D721Med (cell line): Measurements from ENCODE around the gene MEF2C.

Source experiments
- DNase-seq: peaks from one replicate; pipeline ENCODE4 v3.0.0; 2011; ENCODE audit warnings: low spot score; ENCODE audit not compliant: insufficient read length
- FAIRE-seq: peaks from 2 replicates; lab custom pipeline; 2011; peaks lifted over from hg19 to GRCh38; lab: Jason Lieb, UNC
- TF ChIP-seq, protein P1 (sequence below): IDR thresholded peaks from 2 replicates; pipeline ENCODE4 v1.5.1; 2012; ENCODE audit warnings: mild to moderate bottlenecking, control low read depth; ENCODE audit not compliant: insufficient read depth; ENCODE audit errors: missing control alignments

The MEF2C gene

GRCh38 chr5:88758184-88758583, 124.8 kb downstream of the MEF2C start:
- FAIRE-seq (no peak), DNase-seq (no peak)
- TF ChIP-seq, protein P1, sequence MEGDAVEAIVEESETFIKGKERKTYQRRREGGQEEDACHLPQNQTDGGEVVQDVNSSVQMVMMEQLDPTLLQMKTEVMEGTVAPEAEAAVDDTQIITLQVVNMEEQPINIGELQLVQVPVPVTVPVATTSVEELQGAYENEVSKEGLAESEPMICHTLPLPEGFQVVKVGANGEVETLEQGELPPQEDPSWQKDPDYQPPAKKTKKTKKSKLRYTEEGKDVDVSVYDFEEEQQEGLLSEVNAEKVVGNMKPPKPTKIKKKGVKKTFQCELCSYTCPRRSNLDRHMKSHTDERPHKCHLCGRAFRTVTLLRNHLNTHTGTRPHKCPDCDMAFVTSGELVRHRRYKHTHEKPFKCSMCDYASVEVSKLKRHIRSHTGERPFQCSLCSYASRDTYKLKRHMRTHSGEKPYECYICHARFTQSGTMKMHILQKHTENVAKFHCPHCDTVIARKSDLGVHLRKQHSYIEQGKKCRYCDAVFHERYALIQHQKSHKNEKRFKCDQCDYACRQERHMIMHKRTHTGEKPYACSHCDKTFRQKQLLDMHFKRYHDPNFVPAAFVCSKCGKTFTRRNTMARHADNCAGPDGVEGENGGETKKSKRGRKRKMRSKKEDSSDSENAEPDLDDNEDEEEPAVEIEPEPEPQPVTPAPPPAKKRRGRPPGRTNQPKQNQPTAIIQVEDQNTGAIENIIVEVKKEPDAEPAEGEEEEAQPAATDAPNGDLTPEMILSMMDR: no peak

GRCh38 chr5:88756953-88757352, 126.0 kb downstream of the MEF2C start:
- TF ChIP-seq, protein P1: no peak
- FAIRE-seq (no peak), DNase-seq (no peak)

GRCh38 chr5:88748666-88749065, 134.3 kb downstream of the MEF2C start:
- TF ChIP-seq, protein P1: no peak
- DNase-seq (no peak), FAIRE-seq (no peak)

DNA sequence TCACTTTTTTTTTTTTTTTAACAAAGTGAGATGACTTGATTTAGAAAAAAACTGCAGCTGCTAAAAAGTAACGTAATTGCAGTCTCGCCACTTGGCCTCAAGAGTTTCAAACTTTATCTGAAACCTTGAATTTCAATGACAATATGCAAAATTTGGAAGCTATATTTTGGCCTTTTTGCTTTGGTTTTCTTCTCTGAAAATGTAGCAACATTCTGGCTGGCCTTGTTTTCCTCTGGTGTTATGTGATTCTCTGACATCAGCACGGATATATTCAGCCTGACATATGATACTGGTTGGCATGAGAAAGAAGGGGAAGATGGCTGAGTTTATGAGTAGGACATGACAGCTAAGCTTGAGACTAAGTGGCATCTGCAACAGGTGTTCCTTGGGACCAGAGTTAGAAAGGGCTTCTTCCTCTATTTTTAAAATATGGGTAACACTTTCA, 136.5 kb downstream of the MEF2C start:
- TF ChIP-seq, protein P1: no peak
- no peak for DNase-seq
- no peak for FAIRE-seq

- DNase-seq: no peak
- TF ChIP-seq, protein P1: no peak
- no peak for FAIRE-seq
Observed at GRCh38 chr5:88745093-88745696, 137.8 kb downstream of the MEF2C start.

DNA sequence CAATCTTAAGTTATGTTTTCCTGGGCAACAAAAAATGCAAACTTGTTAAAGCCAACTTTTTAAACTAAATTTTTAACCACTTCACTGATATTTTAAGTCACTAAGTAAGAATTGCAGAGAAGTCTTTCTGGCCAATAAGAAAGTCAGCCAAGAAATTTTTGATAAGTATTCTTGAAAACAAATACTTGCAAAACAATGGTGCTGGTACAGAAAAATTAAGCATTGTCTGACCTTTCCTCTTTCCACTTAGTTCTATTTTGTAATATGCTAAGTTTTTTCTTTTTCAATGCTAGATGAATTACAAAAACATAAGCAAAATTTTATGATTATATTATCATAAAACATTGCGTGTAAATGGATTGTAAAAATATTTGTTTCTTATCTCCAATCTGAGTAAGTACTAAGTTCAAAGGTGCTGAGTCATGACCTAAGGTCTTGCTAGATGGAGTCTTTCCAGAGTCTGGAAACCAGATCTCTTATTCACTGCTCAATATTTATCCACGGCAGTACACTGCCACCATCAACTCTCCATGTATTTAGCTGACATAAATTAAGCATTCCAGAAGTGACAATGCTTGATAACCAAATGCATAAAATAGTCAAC, 139.7 kb downstream of the MEF2C start:
- DNase-seq (no peak), FAIRE-seq (no peak)
- TF ChIP-seq, protein P1: no peak

GRCh38 chr5:88741964-88742363, 141.0 kb downstream of the MEF2C start:
- FAIRE-seq: no peak
- TF ChIP-seq, protein P1: no peak
- DNase-seq: no peak
